ENCODE data around the gene GCGR. TPM values are rescaled to one million over a fixed set of nuclear protein-coding genes. Genes with fewer than 3 reads are reported as not detected.

The GCGR gene
- total and polyA plus RNA-seq, 2 of the 13 experiments (the other 11 are each of a cell fraction or from before 2014, with no cell fraction given): 0.04 to 0.13 TPM

DNA sequence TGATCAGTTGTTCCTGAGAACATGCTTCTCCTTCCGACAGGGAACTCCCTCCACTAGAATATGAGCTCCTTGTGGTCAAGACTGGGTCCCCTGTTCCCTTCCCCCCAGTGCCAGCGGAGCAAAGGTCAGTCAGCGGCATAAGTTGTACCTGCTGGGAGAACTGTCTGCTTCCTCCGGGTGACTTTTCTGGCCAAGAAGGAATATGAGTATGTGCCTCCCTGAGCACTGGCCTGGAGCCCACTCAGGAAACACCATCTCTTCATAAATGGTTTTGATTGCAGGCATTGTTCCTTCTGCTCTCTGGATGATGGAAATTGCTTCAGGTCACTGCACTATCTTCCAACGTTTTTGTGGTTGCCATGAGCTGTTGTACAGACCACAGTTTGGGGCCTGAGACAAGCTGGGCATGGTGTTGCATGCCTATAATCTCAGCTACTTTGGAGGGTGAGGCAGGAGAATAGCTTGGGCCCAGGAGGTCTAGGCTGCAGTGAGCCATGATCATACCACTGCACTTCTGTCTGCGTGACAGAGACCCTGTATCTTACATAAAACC, 59.2 kb downstream of the GCGR start (continued):
- TF ChIP-seq, protein P1, sequence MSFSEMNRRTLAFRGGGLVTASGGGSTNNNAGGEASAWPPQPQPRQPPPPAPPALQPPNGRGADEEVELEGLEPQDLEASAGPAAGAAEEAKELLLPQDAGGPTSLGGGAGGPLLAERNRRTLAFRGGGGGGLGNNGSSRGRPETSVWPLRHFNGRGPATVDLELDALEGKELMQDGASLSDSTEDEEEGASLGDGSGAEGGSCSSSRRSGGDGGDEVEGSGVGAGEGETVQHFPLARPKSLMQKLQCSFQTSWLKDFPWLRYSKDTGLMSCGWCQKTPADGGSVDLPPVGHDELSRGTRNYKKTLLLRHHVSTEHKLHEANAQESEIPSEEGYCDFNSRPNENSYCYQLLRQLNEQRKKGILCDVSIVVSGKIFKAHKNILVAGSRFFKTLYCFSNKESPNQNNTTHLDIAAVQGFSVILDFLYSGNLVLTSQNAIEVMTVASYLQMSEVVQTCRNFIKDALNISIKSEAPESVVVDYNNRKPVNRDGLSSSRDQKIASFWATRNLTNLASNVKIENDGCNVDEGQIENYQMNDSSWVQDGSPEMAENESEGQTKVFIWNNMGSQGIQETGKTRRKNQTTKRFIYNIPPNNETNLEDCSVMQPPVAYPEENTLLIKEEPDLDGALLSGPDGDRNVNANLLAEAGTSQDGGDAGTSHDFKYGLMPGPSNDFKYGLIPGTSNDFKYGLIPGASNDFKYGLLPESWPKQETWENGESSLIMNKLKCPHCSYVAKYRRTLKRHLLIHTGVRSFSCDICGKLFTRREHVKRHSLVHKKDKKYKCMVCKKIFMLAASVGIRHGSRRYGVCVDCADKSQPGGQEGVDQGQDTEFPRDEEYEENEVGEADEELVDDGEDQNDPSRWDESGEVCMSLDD (CRISPR knock-in tag; IDR thresholded peaks at IDR 0.05; ENCODE audit: borderline replicate concordance): no peak
- TF ChIP-seq ZNF672 (CRISPR knock-in tag; IDR thresholded peaks at IDR 0.05): no peak
- TF ChIP-seq ZBTB7A (CRISPR knock-in tag; IDR thresholded peaks at IDR 0.05): no peak
- no peak for TF ChIP-seq NFYC (CRISPR knock-in tag; IDR thresholded peaks at IDR 0.05)
- no peak for TF ChIP-seq ZNF138 (CRISPR knock-in tag; IDR thresholded peaks at IDR 0.05; ENCODE audit: low read depth)
- no peak for TF ChIP-seq ESRRA (CRISPR knock-in tag; IDR thresholded peaks at IDR 0.05; ENCODE audit: low read depth)
- TF ChIP-seq, protein P2, sequence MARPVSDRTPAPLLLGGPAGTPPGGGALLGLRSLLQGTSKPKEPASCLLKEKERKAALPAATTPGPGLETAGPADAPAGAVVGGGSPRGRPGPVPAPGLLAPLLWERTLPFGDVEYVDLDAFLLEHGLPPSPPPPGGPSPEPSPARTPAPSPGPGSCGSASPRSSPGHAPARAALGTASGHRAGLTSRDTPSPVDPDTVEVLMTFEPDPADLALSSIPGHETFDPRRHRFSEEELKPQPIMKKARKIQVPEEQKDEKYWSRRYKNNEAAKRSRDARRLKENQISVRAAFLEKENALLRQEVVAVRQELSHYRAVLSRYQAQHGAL (CRISPR knock-in tag; IDR thresholded peaks at IDR 0.05; ENCODE audit: not compliant biosample characterization): no peak
- no peak for TF ChIP-seq ZNF776 (CRISPR knock-in tag; IDR thresholded peaks at IDR 0.05)
- TF ChIP-seq SRSF1 (optimal IDR thresholded peaks at IDR 0.05; ENCODE audit: low read depth, low read length): no peak
- TF ChIP-seq CHD4 (IDR thresholded peaks at IDR 0.05; ENCODE audit: borderline replicate concordance, low read length): no peak
- TF ChIP-seq, protein P3, sequence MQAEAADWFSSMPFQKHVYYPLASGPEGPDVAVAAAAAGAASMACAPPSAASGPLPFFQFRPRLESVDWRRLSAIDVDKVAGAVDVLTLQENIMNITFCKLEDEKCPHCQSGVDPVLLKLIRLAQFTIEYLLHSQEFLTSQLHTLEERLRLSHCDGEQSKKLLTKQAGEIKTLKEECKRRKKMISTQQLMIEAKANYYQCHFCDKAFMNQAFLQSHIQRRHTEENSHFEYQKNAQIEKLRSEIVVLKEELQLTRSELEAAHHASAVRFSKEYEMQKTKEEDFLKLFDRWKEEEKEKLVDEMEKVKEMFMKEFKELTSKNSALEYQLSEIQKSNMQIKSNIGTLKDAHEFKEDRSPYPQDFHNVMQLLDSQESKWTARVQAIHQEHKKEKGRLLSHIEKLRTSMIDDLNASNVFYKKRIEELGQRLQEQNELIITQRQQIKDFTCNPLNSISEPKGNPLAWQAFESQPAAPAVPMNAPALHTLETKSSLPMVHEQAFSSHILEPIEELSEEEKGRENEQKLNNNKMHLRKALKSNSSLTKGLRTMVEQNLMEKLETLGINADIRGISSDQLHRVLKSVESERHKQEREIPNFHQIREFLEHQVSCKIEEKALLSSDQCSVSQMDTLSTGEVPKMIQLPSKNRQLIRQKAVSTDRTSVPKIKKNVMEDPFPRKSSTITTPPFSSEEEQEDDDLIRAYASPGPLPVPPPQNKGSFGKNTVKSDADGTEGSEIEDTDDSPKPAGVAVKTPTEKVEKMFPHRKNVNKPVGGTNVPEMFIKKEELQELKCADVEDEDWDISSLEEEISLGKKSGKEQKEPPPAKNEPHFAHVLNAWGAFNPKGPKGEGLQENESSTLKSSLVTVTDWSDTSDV (CRISPR knock-in tag; IDR thresholded peaks at IDR 0.05): no peak
- TF ChIP-seq, protein P4, sequence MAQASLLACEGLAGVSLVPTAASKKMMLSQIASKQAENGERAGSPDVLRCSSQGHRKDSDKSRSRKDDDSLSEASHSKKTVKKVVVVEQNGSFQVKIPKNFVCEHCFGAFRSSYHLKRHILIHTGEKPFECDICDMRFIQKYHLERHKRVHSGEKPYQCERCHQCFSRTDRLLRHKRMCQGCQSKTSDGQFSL (CRISPR knock-in tag; IDR thresholded peaks at IDR 0.05): no peak
- TF ChIP-seq ZNF563 (CRISPR knock-in tag; IDR thresholded peaks at IDR 0.05): no peak
- no peak for TF ChIP-seq ETV5 (CRISPR knock-in tag; IDR thresholded peaks at IDR 0.05; ENCODE audit: borderline replicate concordance)
- no peak for TF ChIP-seq ZNF790 (CRISPR knock-in tag; IDR thresholded peaks at IDR 0.05; ENCODE audit: borderline replicate concordance)
- TF ChIP-seq ZNF17 (CRISPR knock-in tag; IDR thresholded peaks at IDR 0.05): no peak
- TF ChIP-seq, protein P5, sequence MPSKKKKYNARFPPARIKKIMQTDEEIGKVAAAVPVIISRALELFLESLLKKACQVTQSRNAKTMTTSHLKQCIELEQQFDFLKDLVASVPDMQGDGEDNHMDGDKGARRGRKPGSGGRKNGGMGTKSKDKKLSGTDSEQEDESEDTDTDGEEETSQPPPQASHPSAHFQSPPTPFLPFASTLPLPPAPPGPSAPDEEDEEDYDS (CRISPR knock-in tag; IDR thresholded peaks at IDR 0.05): no peak
- no peak for TF ChIP-seq FOXC1 (CRISPR knock-in tag; IDR thresholded peaks at IDR 0.05; ENCODE audit: borderline replicate concordance)
- TF ChIP-seq RFX5 (IDR thresholded peaks at IDR 0.05; ENCODE audit: low read depth, low read length): no peak
- TF ChIP-seq KDM6A (CRISPR knock-in tag; IDR thresholded peaks at IDR 0.05; ENCODE audit: low read depth): no peak
- TF ChIP-seq ZBTB3 (CRISPR knock-in tag; IDR thresholded peaks at IDR 0.05; ENCODE audit: borderline replicate concordance, low read depth): no peak
- TF ChIP-seq ZNF124 (CRISPR knock-in tag; IDR thresholded peaks at IDR 0.05): no peak
- TF ChIP-seq ZNF451 (CRISPR knock-in tag; IDR thresholded peaks at IDR 0.05): no peak
- no peak for TF ChIP-seq ZMYM4 (CRISPR knock-in tag; IDR thresholded peaks at IDR 0.05)

Data from HepG2 (cell line).